H1 (cell line): ENCODE data around the gene ABCA9. TPM values are rescaled to one million over a fixed set of nuclear protein-coding genes. Genes with fewer than 3 reads are reported as not detected.

Experiments
- CTCF ChIA-PET: fragments of 300-600 bp; sonication (Branson Sonifier 250); formaldehyde crosslinking; loops from one replicate; lab custom pipeline; 2021; ENCODE audit not compliant: partially characterized antibody; lab: Charles Lee
- POLR2A ChIA-PET: fragments of 300-600 bp; sonication (Branson Sonifier 250); formaldehyde crosslinking; loops from one replicate; lab custom pipeline; 2021; ENCODE audit warnings: inconsistent platforms; ENCODE audit not compliant: partially characterized antibody; lab: Charles Lee
- DNase-seq, 2 experiments: peaks; one replicate each; pipeline versions ENCODE4 v3.0.0 to v3.0.0-alpha.2; 2010 to 2022; ENCODE audit warnings: low spot score in 2 of 2, low read depth in 1 of 2, mixed read lengths in 1 of 2
- FAIRE-seq: peaks from 2 replicates; lab custom pipeline; 2011; peaks lifted over from hg19 to GRCh38; lab: Jason Lieb, UNC
- H2AFZ ChIP-seq: 2 replicates; pipeline ENCODE4 v1.8.1; 2012; ENCODE audit warnings: low read length, inconsistent platforms
- H2AK5ac ChIP-seq: 2 replicates; pipeline ENCODE4 v1.6.1; 2013; ENCODE audit warnings: low read depth, low read length
- H2BK120ac ChIP-seq: replicated peaks from 2 replicates; pipeline ENCODE3; 2013; ENCODE audit warnings: low read depth, low read length, inconsistent platforms
- H2BK12ac ChIP-seq: 2 replicates; pipeline ENCODE4 v1.6.1; 2013; ENCODE audit warnings: low read depth, low read length
- H2BK15ac ChIP-seq: 2 replicates; pipeline ENCODE4 v1.6.1; 2013; ENCODE audit warnings: low read length
- H2BK20ac ChIP-seq: 2 replicates; pipeline ENCODE4 v1.6.1; 2013; ENCODE audit warnings: low read length
- H2BK5ac ChIP-seq: 2 replicates; pipeline ENCODE4 v1.6.1; 2013; ENCODE audit warnings: low read depth, low read length
- H3K14ac ChIP-seq: 2 replicates; pipeline ENCODE4 v1.6.1; 2013; ENCODE audit warnings: inconsistent platforms; ENCODE audit not compliant: insufficient read length
- H3K18ac ChIP-seq: 2 replicates; pipeline ENCODE4 v1.6.1; 2013; ENCODE audit warnings: low read length; ENCODE audit errors: extremely low read depth
- H3K23ac ChIP-seq: 2 replicates; pipeline ENCODE4 v1.6.1; 2013; ENCODE audit warnings: inconsistent platforms; ENCODE audit not compliant: insufficient read length
- H3K23me2 ChIP-seq: 2 replicates; pipeline ENCODE4 v1.6.1; 2013; ENCODE audit warnings: low read depth, low read length
- H3K27ac ChIP-seq: 2 replicates; pipeline ENCODE4 v1.6.1; 2011; ENCODE audit warnings: low read depth, low read length, inconsistent platforms
- H3K27me3 ChIP-seq, 4 experiments: replicated peaks in 1 of 4; 1 replicate in 1 of 4; 2 replicates in 3 of 4; pipeline versions ENCODE4 v1.6.1 to v1.8.1; 2011 to 2013; ENCODE audit warnings: low read length in 3 of 4, mild to moderate bottlenecking in 3 of 4, inconsistent platforms in 2 of 4, mixed read lengths in 2 of 4, moderate library complexity in 1 of 4; ENCODE audit not compliant: control insufficient read depth in 3 of 4, insufficient read depth in 3 of 4; ENCODE audit errors: extremely low read depth in 1 of 4
- H3K36me3 ChIP-seq, 4 experiments: 2 replicates each; pipeline versions ENCODE4 v1.6.1 to v1.8.1; 2011 to 2013; ENCODE audit warnings: mild to moderate bottlenecking in 4 of 4, low read length in 3 of 4, moderate library complexity in 2 of 4, control low read depth in 1 of 4, inconsistent platforms in 1 of 4; ENCODE audit not compliant: insufficient read depth in 4 of 4, control insufficient read depth in 2 of 4
- H3K4ac ChIP-seq: replicated peaks from 2 replicates; pipeline ENCODE3; 2013; ENCODE audit warnings: low read length, low read depth, mixed read lengths, inconsistent platforms; ENCODE audit not compliant: insufficient read length
- H3K4me1 ChIP-seq, 4 experiments: replicated peaks in 1 of 4; 1 replicate in 1 of 4; 2 replicates in 3 of 4; pipeline versions ENCODE4 v1.6.1 to v1.8.1; 2011 to 2013; ENCODE audit warnings: low read length in 3 of 4, inconsistent platforms in 2 of 4, mixed read lengths in 1 of 4; ENCODE audit not compliant: insufficient read depth in 4 of 4, control insufficient read depth in 3 of 4
- H3K4me2 ChIP-seq, 2 experiments: 2 replicates each; pipeline versions ENCODE4 v1.6.1 to v1.8.1; 2011 to 2013; ENCODE audit warnings: low read depth in 2 of 2, low read length in 2 of 2, control low read depth in 1 of 2, inconsistent platforms in 1 of 2, mild to moderate bottlenecking in 1 of 2; ENCODE audit not compliant: insufficient read depth in 1 of 2
- H3K4me3 ChIP-seq, 4 experiments: fragments of 200-600, 300-600 bp in 1 of 4; sonication (generic), shearing (Covaris generic), sonication (Bioruptor Twin) in 1 of 4; 2 replicates each; pipeline versions ENCODE4 v1.5.1 to v1.8.1; 2011 to 2016; ENCODE audit warnings: low read length in 4 of 4, low read depth in 3 of 4, control low read depth in 2 of 4, inconsistent platforms in 2 of 4, mild to moderate bottlenecking in 2 of 4, mixed read lengths in 1 of 4, moderate library complexity in 1 of 4; ENCODE audit not compliant: insufficient read depth in 2 of 4; ENCODE audit errors: extremely low read depth in 1 of 4
- H3K56ac ChIP-seq: replicated peaks from 2 replicates; pipeline ENCODE3; 2013; ENCODE audit warnings: low read depth, mild to moderate bottlenecking, mixed read lengths, low read length, inconsistent platforms; ENCODE audit not compliant: insufficient read length
- H3K79me1 ChIP-seq: 2 replicates; pipeline ENCODE4 v1.6.1; 2013; ENCODE audit warnings: low read depth, low read length, control low read depth
- H3K79me2 ChIP-seq, 2 experiments: 2 replicates each; pipeline versions ENCODE4 v1.6.1 to v1.8.1; 2012 to 2013; ENCODE audit warnings: low read length in 2 of 2, mild to moderate bottlenecking in 2 of 2, inconsistent platforms in 1 of 2; ENCODE audit not compliant: insufficient read depth in 2 of 2, control insufficient read depth in 1 of 2
- H3K9ac ChIP-seq, 4 experiments: replicated peaks in 1 of 4; 1 replicate in 1 of 4; 2 replicates in 3 of 4; pipeline versions ENCODE4 v1.6.1 to v1.8.1; 2011 to 2013; ENCODE audit warnings: low read depth in 3 of 4, low read length in 3 of 4, control low read depth in 2 of 4, mild to moderate bottlenecking in 2 of 4, moderate library complexity in 2 of 4, inconsistent platforms in 1 of 4; ENCODE audit errors: extremely low read depth in 1 of 4
- H3K9me3 ChIP-seq, 2 experiments: 2 replicates each; pipeline versions ENCODE4 v1.6.1 to v1.8.1; 2012 to 2013; ENCODE audit warnings: mild to moderate bottlenecking in 2 of 2, moderate library complexity in 2 of 2, control low read depth in 1 of 2, inconsistent platforms in 1 of 2, low read depth in 1 of 2, low read length in 1 of 2, mixed read lengths in 1 of 2; ENCODE audit not compliant: insufficient read depth in 2 of 2
- H4K20me1 ChIP-seq, 2 experiments: replicated peaks in 1 of 2; 2 replicates each; pipeline versions ENCODE3 to v1.8.1; 2011 to 2013; ENCODE audit warnings: inconsistent platforms in 2 of 2, low read length in 2 of 2, mild to moderate bottlenecking in 1 of 2; ENCODE audit not compliant: insufficient read depth in 2 of 2, control insufficient read depth in 1 of 2
- H4K5ac ChIP-seq: 2 replicates; pipeline ENCODE4 v1.6.1; 2013; ENCODE audit warnings: low read length, low read depth, mixed read lengths, inconsistent platforms; ENCODE audit not compliant: insufficient read length
- H4K8ac ChIP-seq: 2 replicates; pipeline ENCODE4 v1.8.0; 2013; ENCODE audit warnings: mild to moderate bottlenecking, moderate library complexity, low read length, inconsistent platforms; ENCODE audit not compliant: insufficient read depth; ENCODE audit errors: extremely low read depth
- H4K91ac ChIP-seq: replicated peaks from 2 replicates; pipeline ENCODE3; 2013; ENCODE audit warnings: low read length, mixed read lengths, inconsistent platforms; ENCODE audit not compliant: insufficient read length
- ATF3 ChIP-seq: IDR thresholded peaks from 2 replicates; pipeline ENCODE4 v1.6.1; 2011; ENCODE audit warnings: low read depth, mild to moderate bottlenecking, low read length; ENCODE audit not compliant: insufficient read depth
- GTF2F1 ChIP-seq: IDR thresholded peaks from 2 replicates; pipeline ENCODE4 v1.6.1; 2012; ENCODE audit warnings: low read depth, low read length, improper control_type of control experiment, borderline replicate concordance
- KDM5A ChIP-seq: fragments of 200-600 bp; IDR thresholded peaks from 2 replicates; pipeline ENCODE4 v1.7.1; 2012; ENCODE audit warnings: mild to moderate bottlenecking, low read length, inconsistent platforms, mixed read lengths
- PHF8 ChIP-seq: fragments of 200-600 bp; sonication (generic); conservative IDR thresholded peaks from 2 replicates; pipeline ENCODE4 v1.7.1; 2012; ENCODE audit warnings: low read depth, mild to moderate bottlenecking, inconsistent platforms, low read length, moderate library complexity
- POLR2AphosphoS5 ChIP-seq: IDR thresholded peaks from 2 replicates; pipeline ENCODE4 v1.6.1; 2011; ENCODE audit warnings: low read depth, low read length
- POU5F1 ChIP-seq: IDR thresholded peaks from 2 replicates; pipeline ENCODE4 v1.6.1; 2011; ENCODE audit warnings: low read depth, mild to moderate bottlenecking, low read length, moderate library complexity
- SAP30 ChIP-seq: fragments of 300-600 bp; sonication (generic); IDR thresholded peaks from 2 replicates; pipeline ENCODE4 v1.7.1; 2012; ENCODE audit warnings: low read length, moderate library complexity, mild to moderate bottlenecking, inconsistent platforms; ENCODE audit not compliant: insufficient read depth, insufficient replicate concordance
- SIX5 ChIP-seq: IDR thresholded peaks from 2 replicates; pipeline ENCODE4 v1.6.1; 2011; ENCODE audit warnings: mild to moderate bottlenecking, low read depth, low read length
- SP2 ChIP-seq: IDR thresholded peaks from 2 replicates; pipeline ENCODE4 v1.6.1; 2012; ENCODE audit warnings: mild to moderate bottlenecking, low read length, inconsistent platforms
- TAF1 ChIP-seq: IDR thresholded peaks from 2 replicates; pipeline ENCODE4 v1.6.1; 2011; ENCODE audit warnings: mild to moderate bottlenecking, low read depth, low read length
- TBP ChIP-seq: IDR thresholded peaks from 2 replicates; pipeline ENCODE4 v1.6.1; 2011; ENCODE audit warnings: low read depth, low read length, improper control_type of control experiment
- TCF12 ChIP-seq: IDR thresholded peaks from 2 replicates; pipeline ENCODE4 v1.6.1; 2011; ENCODE audit warnings: low read depth, mild to moderate bottlenecking, low read length
- TEAD4 ChIP-seq: IDR thresholded peaks from 2 replicates; pipeline ENCODE4 v1.6.1; 2012; ENCODE audit warnings: low read depth, low read length, inconsistent platforms, mixed read lengths
- WGBS, 2 experiments: shearing (Covaris generic) in 1 of 2; methylation state at CpG; one replicate each; pipeline versions ENCODE4 v1.1.6 to v1.1.7; 2013 to 2015; ENCODE audit warnings: low lambda C conversion rate in 2 of 2, mixed read lengths in 2 of 2, inconsistent platforms in 1 of 2, low coverage in 1 of 2, missing lambda C conversion rate in 1 of 2; ENCODE audit not compliant: insufficient replicate concordance in 2 of 2, insufficient coverage in 1 of 2, insufficient read length in 1 of 2; ENCODE audit errors: extremely low coverage in 1 of 2, missing lambda C conversion rate in 1 of 2; 5-methylcytosine and 5-hydroxymethylcytosine counted together
- polyA plus RNA-seq, 7 experiments: library from polyadenylated mRNA; depleted of rRNA in 3 of 7; stranded (reverse) in 5 of 7; unstranded in 2 of 7; fragments of >200 nt in 5 of 7; fragments of 200-250 nt in 2 of 7; gene quantifications; 1 replicate in 5 of 7; 2 replicates in 1 of 7; 4 replicates in 1 of 7; pipeline versions ENCODE4 v1.2.1 to v1.2.3, GENCODE V29; 2011 to 2013; ENCODE audit warnings: missing spikeins in 2 of 7, mixed read lengths in 2 of 7
- total RNA-seq: library from RNA; stranded (reverse); fragmentation: NEBNext Ultra II Directional; extraction: Animal tissue kit (Norgen Biotek cat#: 25700); gene quantifications from 2 replicates; pipeline ENCODE4 v1.2.1, GENCODE V29; 2021

The ABCA9 gene
- total and polyA plus RNA-seq, 2 of the 8 experiments (the other 6 are each of a cell fraction or from before 2014, with no cell fraction given): not detected

- Histone ChIP-seq H3K4ac (no peak overlapping the region), H2BK15ac (no peak overlapping the region), H3K36me3 (no peaks in the 10 kb centered on the region), H3K79me1 (no peaks in the 10 kb centered on the region), H2BK120ac (no peak overlapping the region), H4K5ac (no peak overlapping the region), H3K27ac (no peak overlapping the region), H2BK20ac (no peak overlapping the region), H3K4me3 (no peak overlapping the region), H2AK5ac (no peak overlapping the region), H3K4me1 (no peaks in the 10 kb centered on the region), H3K9me3 (no peaks in the 10 kb centered on the region), H4K20me1 (no peaks in the 10 kb centered on the region), H3K23me2 (no peaks in the 10 kb centered on the region), H3K79me2 (no peaks in the 10 kb centered on the region), H3K14ac (no peak overlapping the region), H3K9ac (no peak overlapping the region), H2BK12ac (no peak overlapping the region), H3K18ac (no peak overlapping the region), H3K56ac (no peak overlapping the region), H4K8ac (no peak overlapping the region), H3K4me2 (no peak overlapping the region), H3K23ac (no peak overlapping the region), H3K27me3 (no peaks in the 10 kb centered on the region), H4K91ac (no peak overlapping the region), H2BK5ac (no peak overlapping the region), H2AFZ (no peak overlapping the region)
- 87% methylated on average over 2 of the region's 2 CpGs; no CpG with 5 or more reads in 1 of the 2 experiments for WGBS, 2 experiments
- POLR2A ChIA-PET: no interaction called here
- CTCF ChIA-PET: interaction anchor here (1.3 to 2.1 kb wide), 4 partner anchors 14 to 169 kb away, joined by 3 to 5 read pairs (median 4); no protein-coding TSS in a partner anchor
- TF ChIP-seq TEAD4: no peak
- no peak for TF ChIP-seq ATF3
- no peak for TF ChIP-seq KDM5A
- TF ChIP-seq TAF1: no peak
- TF ChIP-seq TCF12: no peak
- TF ChIP-seq TBP: no peak
- no peak for TF ChIP-seq SP2
- no peak for TF ChIP-seq SIX5
- TF ChIP-seq POLR2AphosphoS5: no peak
- no peak for TF ChIP-seq PHF8
- no peak for TF ChIP-seq GTF2F1
- no peak for TF ChIP-seq SAP30
- no peak for TF ChIP-seq POU5F1
- no peak for DNase-seq
- FAIRE-seq: no peak
These were observed 16.4 kb downstream of the ABCA9 start for GRCh38 chr17:69044371-69044770.
